SK-N-SH (cell line): ENCODE results near the gene GEMIN8.

Experiments used
- CTCF ChIP-seq: fragments of 200-600 bp; sonication (generic); IDR thresholded peaks from 2 replicates; pipeline ENCODE4 v1.6.1; 2017; ENCODE audit warnings: antibody characterized with exemption, mild to moderate bottlenecking, moderate library complexity
- ELF1 ChIP-seq: IDR thresholded peaks from 2 replicates; pipeline ENCODE4 v1.4.0; 2012
- IRF3 ChIP-seq: fragments of 150-350 bp; IDR thresholded peaks from 2 replicates; pipeline ENCODE4 v1.6.1; 2016; ENCODE audit warnings: mild to moderate bottlenecking, low read depth, low read length
- MAX ChIP-seq: IDR thresholded peaks from 2 replicates; pipeline ENCODE4 v1.4.0; 2012; ENCODE audit warnings: low read depth
- MXI1 ChIP-seq: IDR thresholded peaks from 2 replicates; pipeline ENCODE4 v1.6.1; 2012; ENCODE audit warnings: mild to moderate bottlenecking, low read depth, low read length, improper control_type of control experiment
- NRF1 ChIP-seq: IDR thresholded peaks from 2 replicates; pipeline ENCODE4 v1.6.1; 2012; ENCODE audit warnings: low read depth, mild to moderate bottlenecking, low read length
- POLR2AphosphoS5 ChIP-seq: IDR thresholded peaks from 2 replicates; pipeline ENCODE4 v1.6.1; 2012; ENCODE audit warnings: low read depth, low read length
- RAD21 ChIP-seq: IDR thresholded peaks from 2 replicates; pipeline ENCODE4 v1.6.1; 2012; ENCODE audit warnings: mild to moderate bottlenecking, low read length
- RXRA ChIP-seq: IDR thresholded peaks from 2 replicates; pipeline ENCODE4 v1.4.0; 2012; ENCODE audit warnings: low read depth, mild to moderate bottlenecking, borderline replicate concordance
- USF2 ChIP-seq: fragments of 150-350 bp; IDR thresholded peaks from 2 replicates; pipeline ENCODE4 v1.6.1; 2017; ENCODE audit warnings: antibody characterized with exemption, low read length, low read depth, borderline replicate concordance

- TF ChIP-seq RXRA (no peak), CTCF (no peak), ELF1 (no peak), NRF1 (no peak), MXI1 (no peak), POLR2AphosphoS5 (no peak), RAD21 (no peak), USF2 (no peak), MAX (no peak), IRF3 (no peak)
Observed at GRCh38 chrX:13994104-13994503, 35.6 kb downstream of the GEMIN8 start.
